NT2/D1 (cell line): ENCODE data around the gene PAIP2.

Experiments used
- SUZ12 ChIP-seq: IDR thresholded peaks from 2 replicates; pipeline ENCODE4 v1.6.1; 2011; ENCODE audit not compliant: insufficient read length, insufficient read depth; ENCODE audit errors: extremely low read depth
- YY1 ChIP-seq: IDR thresholded peaks from 2 replicates; pipeline ENCODE4 v1.6.1; 2011; ENCODE audit not compliant: insufficient read length, insufficient read depth
- ZNF274 ChIP-seq: IDR thresholded peaks from 2 replicates; pipeline ENCODE4 v1.6.1; 2011; ENCODE audit warnings: mild to moderate bottlenecking, low read depth, low read length

DNA sequence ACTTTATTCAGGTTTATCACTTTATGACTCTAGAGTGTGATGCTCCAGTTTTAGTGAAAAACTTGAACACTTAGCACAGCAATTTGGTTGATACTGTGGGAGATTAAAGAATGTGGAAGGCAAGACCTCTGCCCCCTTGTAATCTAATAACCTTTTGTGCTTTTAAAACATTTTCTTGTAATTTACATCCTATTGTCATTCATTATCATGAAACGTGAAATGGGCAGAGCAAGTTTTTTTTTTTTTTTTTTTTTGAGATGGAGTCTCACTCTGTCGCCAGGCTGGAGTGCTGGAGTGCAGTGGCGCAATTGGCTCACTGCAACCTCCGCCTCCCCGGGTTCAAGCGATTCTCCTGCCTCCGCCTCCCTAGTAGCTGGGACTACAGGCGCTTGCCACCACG, 1.8 kb downstream of the PAIP2 start:
- TF ChIP-seq YY1 (no peak), ZNF274 (no peak), SUZ12 (no peak)
